ENCODE results near the gene NR6A1.

The NR6A1 gene

GRCh38 chr9:124558777-124559470 lies 212.2 kb downstream of the NR6A1 start:
- Histone ChIP-seq H3K9me3 (ENCODE audit: control insufficient read depth, insufficient read depth, low read length) (no peaks in the 10 kb centered on the region), H3K27me3 (ENCODE audit: control insufficient read depth, insufficient read depth, low read length) (no peaks in the 10 kb centered on the region), H3K4me1 (ENCODE audit: control insufficient read depth, insufficient read depth, low read length) (peaks cover 13% of the 10 kb centered on the region)

GRCh38 chr9:124557895-124558294 lies 213.2 kb downstream of the NR6A1 start:
- no peaks in the 10 kb centered on the region for H3K9me3 ChIP-seq (ENCODE audit: control insufficient read depth, insufficient read depth, low read length)
- no peak overlapping the region for H3K4me3 ChIP-seq (ENCODE audit: low read depth, low read length)
- no peaks in the 10 kb centered on the region for H3K36me3 ChIP-seq (ENCODE audit: control insufficient read depth, insufficient read depth, low read length)
- H3K9ac ChIP-seq (ENCODE audit: low read depth, low read length): no peak overlapping the region
- H3K4me1 ChIP-seq (ENCODE audit: control insufficient read depth, insufficient read depth, low read length): peaks cover 13% of the 10 kb centered on the region
- H3K27me3 ChIP-seq (ENCODE audit: control insufficient read depth, insufficient read depth, low read length): no peaks in the 10 kb centered on the region

More at GRCh38 chr9:124558777-124559470, 212.2 kb downstream of the NR6A1 start:
- no peaks in the 10 kb centered on the region for H3K36me3 ChIP-seq (ENCODE audit: control insufficient read depth, insufficient read depth, low read length)
- H3K4me3 ChIP-seq (ENCODE audit: low read depth, low read length): no peak overlapping the region
- H3K9ac ChIP-seq (ENCODE audit: low read depth, low read length): no peak overlapping the region

GRCh38 chr9:124555043-124555442 lies 216.1 kb downstream of the NR6A1 start:
- H3K9ac ChIP-seq (ENCODE audit: low read depth, low read length): no peak overlapping the region
- peaks cover 7% of the 10 kb centered on the region for H3K4me1 ChIP-seq (ENCODE audit: control insufficient read depth, insufficient read depth, low read length)
- H3K27me3 ChIP-seq (ENCODE audit: control insufficient read depth, insufficient read depth, low read length): no peaks in the 10 kb centered on the region
- H3K36me3 ChIP-seq (ENCODE audit: control insufficient read depth, insufficient read depth, low read length): no peaks in the 10 kb centered on the region
- no peaks in the 10 kb centered on the region for H3K9me3 ChIP-seq (ENCODE audit: control insufficient read depth, insufficient read depth, low read length)
- H3K4me3 ChIP-seq (ENCODE audit: low read depth, low read length): no peak overlapping the region

GRCh38 chr9:124553738-124554137 lies 217.4 kb downstream of the NR6A1 start:
- no peaks in the 10 kb centered on the region for H3K27me3 ChIP-seq (ENCODE audit: control insufficient read depth, insufficient read depth, low read length)

GRCh38 chr9:124552273-124552605 lies 218.9 kb downstream of the NR6A1 start:
- H3K9me3 ChIP-seq (ENCODE audit: control insufficient read depth, insufficient read depth, low read length): no peaks in the 10 kb centered on the region
- no peaks in the 10 kb centered on the region for H3K27me3 ChIP-seq (ENCODE audit: control insufficient read depth, insufficient read depth, low read length)
- H3K9ac ChIP-seq (ENCODE audit: low read depth, low read length): no peak overlapping the region
- no peaks in the 10 kb centered on the region for H3K36me3 ChIP-seq (ENCODE audit: control insufficient read depth, insufficient read depth, low read length)
- H3K4me3 ChIP-seq (ENCODE audit: low read depth, low read length): no peak overlapping the region
- H3K4me1 ChIP-seq (ENCODE audit: control insufficient read depth, insufficient read depth, low read length): peaks cover 3% of the 10 kb centered on the region

More at GRCh38 chr9:124553738-124554137, 217.4 kb downstream of the NR6A1 start:
- H3K4me1 ChIP-seq (ENCODE audit: control insufficient read depth, insufficient read depth, low read length): peaks cover 6% of the 10 kb centered on the region
- H3K9ac ChIP-seq (ENCODE audit: low read depth, low read length): no peak overlapping the region
- H3K36me3 ChIP-seq (ENCODE audit: control insufficient read depth, insufficient read depth, low read length): no peaks in the 10 kb centered on the region
- H3K4me3 ChIP-seq (ENCODE audit: low read depth, low read length): no peak overlapping the region
- no peaks in the 10 kb centered on the region for H3K9me3 ChIP-seq (ENCODE audit: control insufficient read depth, insufficient read depth, low read length)

- H3K4me1 ChIP-seq (ENCODE audit: control insufficient read depth, insufficient read depth, low read length): peaks cover 3% of the 10 kb centered on the region
- H3K9ac ChIP-seq (ENCODE audit: low read depth, low read length): no peak overlapping the region
- H3K27me3 ChIP-seq (ENCODE audit: control insufficient read depth, insufficient read depth, low read length): no peaks in the 10 kb centered on the region
- H3K36me3 ChIP-seq (ENCODE audit: control insufficient read depth, insufficient read depth, low read length): no peaks in the 10 kb centered on the region
- no peak overlapping the region for H3K4me3 ChIP-seq (ENCODE audit: low read depth, low read length)
- H3K9me3 ChIP-seq (ENCODE audit: control insufficient read depth, insufficient read depth, low read length): no peaks in the 10 kb centered on the region
Measured at GRCh38 chr9:124551472-124552272, 219.4 kb downstream of the NR6A1 start.

GRCh38 chr9:124550072-124550471 lies 221.0 kb downstream of the NR6A1 start:
- H3K9me3 ChIP-seq (ENCODE audit: control insufficient read depth, insufficient read depth, low read length): no peaks in the 10 kb centered on the region
- no peaks in the 10 kb centered on the region for H3K36me3 ChIP-seq (ENCODE audit: control insufficient read depth, insufficient read depth, low read length)
- no peaks in the 10 kb centered on the region for H3K27me3 ChIP-seq (ENCODE audit: control insufficient read depth, insufficient read depth, low read length)
- no peak overlapping the region for H3K4me3 ChIP-seq (ENCODE audit: low read depth, low read length)
- no peak overlapping the region for H3K9ac ChIP-seq (ENCODE audit: low read depth, low read length)
- H3K4me1 ChIP-seq (ENCODE audit: control insufficient read depth, insufficient read depth, low read length): peaks cover 3% of the 10 kb centered on the region

GRCh38 chr9:124549016-124549415 lies 222.1 kb downstream of the NR6A1 start:
- Histone ChIP-seq H3K9me3 (ENCODE audit: control insufficient read depth, insufficient read depth, low read length) (no peaks in the 10 kb centered on the region), H3K4me3 (ENCODE audit: low read depth, low read length) (no peak overlapping the region), H3K36me3 (ENCODE audit: control insufficient read depth, insufficient read depth, low read length) (no peaks in the 10 kb centered on the region), H3K9ac (ENCODE audit: low read depth, low read length) (no peak overlapping the region), H3K27me3 (ENCODE audit: control insufficient read depth, insufficient read depth, low read length) (no peaks in the 10 kb centered on the region), H3K4me1 (ENCODE audit: control insufficient read depth, insufficient read depth, low read length) (peaks cover 3% of the 10 kb centered on the region)

- Histone ChIP-seq H3K36me3 (ENCODE audit: control insufficient read depth, insufficient read depth, low read length) (no peaks in the 10 kb centered on the region), H3K9ac (ENCODE audit: low read depth, low read length) (no peak overlapping the region), H3K9me3 (ENCODE audit: control insufficient read depth, insufficient read depth, low read length) (no peaks in the 10 kb centered on the region), H3K27me3 (ENCODE audit: control insufficient read depth, insufficient read depth, low read length) (no peaks in the 10 kb centered on the region), H3K4me3 (ENCODE audit: low read depth, low read length) (no peak overlapping the region), H3K4me1 (ENCODE audit: control insufficient read depth, insufficient read depth, low read length) (no peaks in the 10 kb centered on the region)
Measured at GRCh38 chr9:124544535-124544934, 226.6 kb downstream of the NR6A1 start.

GRCh38 chr9:124541824-124542223 lies 229.3 kb downstream of the NR6A1 start:
- no peaks in the 10 kb centered on the region for H3K36me3 ChIP-seq (ENCODE audit: control insufficient read depth, insufficient read depth, low read length)
- no peaks in the 10 kb centered on the region for H3K27me3 ChIP-seq (ENCODE audit: control insufficient read depth, insufficient read depth, low read length)
- H3K4me3 ChIP-seq (ENCODE audit: low read depth, low read length): no peak overlapping the region
- H3K9me3 ChIP-seq (ENCODE audit: control insufficient read depth, insufficient read depth, low read length): no peaks in the 10 kb centered on the region
- H3K4me1 ChIP-seq (ENCODE audit: control insufficient read depth, insufficient read depth, low read length): no peaks in the 10 kb centered on the region
- no peak overlapping the region for H3K9ac ChIP-seq (ENCODE audit: low read depth, low read length)

- Histone ChIP-seq H3K27me3 (ENCODE audit: control insufficient read depth, insufficient read depth, low read length) (no peaks in the 10 kb centered on the region), H3K9me3 (ENCODE audit: control insufficient read depth, insufficient read depth, low read length) (no peaks in the 10 kb centered on the region), H3K4me1 (ENCODE audit: control insufficient read depth, insufficient read depth, low read length) (no peaks in the 10 kb centered on the region), H3K36me3 (ENCODE audit: control insufficient read depth, insufficient read depth, low read length) (peaks cover 8% of the 10 kb centered on the region), H3K4me3 (ENCODE audit: low read depth, low read length) (no peak overlapping the region), H3K9ac (ENCODE audit: low read depth, low read length) (no peak overlapping the region)
Measured at GRCh38 chr9:124537926-124538325, 233.2 kb downstream of the NR6A1 start.

- Histone ChIP-seq H3K4me1 (ENCODE audit: control insufficient read depth, insufficient read depth, low read length) (no peaks in the 10 kb centered on the region), H3K9me3 (ENCODE audit: control insufficient read depth, insufficient read depth, low read length) (no peaks in the 10 kb centered on the region), H3K4me3 (ENCODE audit: low read depth, low read length) (no peak overlapping the region), H3K36me3 (ENCODE audit: control insufficient read depth, insufficient read depth, low read length) (peaks cover 10% of the 10 kb centered on the region), H3K9ac (ENCODE audit: low read depth, low read length) (no peak overlapping the region), H3K27me3 (ENCODE audit: control insufficient read depth, insufficient read depth, low read length) (no peaks in the 10 kb centered on the region)
Measured at GRCh38 chr9:124535846-124536245, 235.3 kb downstream of the NR6A1 start.

All from iPS-15b (cell line).